ENCODE results near the gene MEOX1.

MEOX1 gene

GRCh38 chr17:43620581-43620980 lies 41.1 kb downstream of the MEOX1 start:
- H3K9me3 ChIP-seq (replicated peaks in 1 of 11): no peaks in the 10 kb centered on the region
- no peaks in the 10 kb centered on the region for H4K20me1 ChIP-seq
- TF ChIP-seq Cebpa-rat (IDR thresholded peaks at IDR 0.05): no peak
- H3K4me3 ChIP-seq: no peak overlapping the region
- H3K9ac ChIP-seq: no peak overlapping the region
- H3K4me2 ChIP-seq: no peak overlapping the region
- no peaks in the 10 kb centered on the region for H3K27me3 ChIP-seq
- H3K27ac ChIP-seq: no peak overlapping the region
- no peaks in the 10 kb centered on the region for H3K36me3 ChIP-seq
- H3K4me1 ChIP-seq: peaks cover 0 to 9% (median 5%) of the 10 kb centered on the region in 10 experiments; a peak in 8 of 20 replicates

GRCh38 chr17:43620147-43620546 lies 41.6 kb downstream of the MEOX1 start:
- H3K4me2 ChIP-seq: no peak overlapping the region
- no peak overlapping the region for H3K27ac ChIP-seq
- H3K36me3 ChIP-seq: no peaks in the 10 kb centered on the region
- TF ChIP-seq Cebpa-rat (IDR thresholded peaks at IDR 0.05): no peak
- peaks cover 0 to 12% (median 5%) of the 10 kb centered on the region in 10 experiments; a peak in 8 of 20 replicates for H3K4me1 ChIP-seq
- H4K20me1 ChIP-seq: no peaks in the 10 kb centered on the region
- no peak overlapping the region for H3K9ac ChIP-seq
- H3K4me3 ChIP-seq: no peak overlapping the region
- no peaks in the 10 kb centered on the region for H3K27me3 ChIP-seq
- H3K9me3 ChIP-seq (replicated peaks in 1 of 11): no peaks in the 10 kb centered on the region

GRCh38 chr17:43619705-43620104 lies 42.0 kb downstream of the MEOX1 start:
- Histone ChIP-seq H4K20me1 (no peaks in the 10 kb centered on the region), H3K36me3 (no peaks in the 10 kb centered on the region), H3K9me3 (replicated peaks in 1 of 11) (no peaks in the 10 kb centered on the region), H3K9ac (no peak overlapping the region), H3K4me3 (no peak overlapping the region), H3K4me1 (peaks cover 0 to 12% (median 5%) of the 10 kb centered on the region in 10 experiments; a peak in 5 of 20 replicates), H3K4me2 (no peak overlapping the region), H3K27ac (no peak overlapping the region), H3K27me3 (no peaks in the 10 kb centered on the region)
- no peak for TF ChIP-seq Cebpa-rat (IDR thresholded peaks at IDR 0.05)

GRCh38 chr17:43618276-43618675 lies 43.4 kb downstream of the MEOX1 start:
- no peak for TF ChIP-seq Cebpa-rat (IDR thresholded peaks at IDR 0.05)
- no peaks in the 10 kb centered on the region for H3K9me3 ChIP-seq (replicated peaks in 1 of 11)
- H3K4me2 ChIP-seq: no peak overlapping the region
- H3K4me3 ChIP-seq: no peak overlapping the region
- no peak overlapping the region for H3K9ac ChIP-seq
- no peak overlapping the region for H3K27ac ChIP-seq
- peaks cover 0 to 12% (median 5%) of the 10 kb centered on the region in 10 experiments; a peak in 5 of 20 replicates for H3K4me1 ChIP-seq
- H4K20me1 ChIP-seq: no peaks in the 10 kb centered on the region
- H3K36me3 ChIP-seq: no peaks in the 10 kb centered on the region
- no peaks in the 10 kb centered on the region for H3K27me3 ChIP-seq

- TF ChIP-seq Cebpa-rat (IDR thresholded peaks at IDR 0.05): no peak
- Histone ChIP-seq H3K27me3 (no peaks in the 10 kb centered on the region), H3K9me3 (replicated peaks in 1 of 11) (peaks cover 0 to 4% (median under 1%) of the 10 kb centered on the region in 11 experiments; a peak in 13 of 22 replicates), H3K9ac (no peak overlapping the region), H4K20me1 (no peaks in the 10 kb centered on the region), H3K27ac (no peak overlapping the region), H3K4me1 (peaks cover 0 to 12% (median 0%) of the 10 kb centered on the region in 10 experiments; a peak in 4 of 20 replicates), H3K4me2 (no peak overlapping the region), H3K36me3 (no peaks in the 10 kb centered on the region), H3K4me3 (no peak overlapping the region)
These were observed 44.9 kb downstream of the MEOX1 start for GRCh38 chr17:43616852-43617251.

- no peaks in the 10 kb centered on the region for H3K36me3 ChIP-seq
- H3K4me2 ChIP-seq: no peak overlapping the region
- TF ChIP-seq Cebpa-rat (IDR thresholded peaks at IDR 0.05): no peak
- H3K27ac ChIP-seq: no peak overlapping the region
- peaks cover 0 to 12% (median 0%) of the 10 kb centered on the region in 10 experiments; a peak in 2 of 20 replicates for H3K4me1 ChIP-seq
- H3K9me3 ChIP-seq (replicated peaks in 1 of 11): peaks cover 4 to 8% (median 5%) of the 10 kb centered on the region in 11 experiments; a peak in 17 of 22 replicates
- no peak overlapping the region for H3K4me3 ChIP-seq
- no peaks in the 10 kb centered on the region for H4K20me1 ChIP-seq
- no peaks in the 10 kb centered on the region for H3K27me3 ChIP-seq
- no peak overlapping the region for H3K9ac ChIP-seq
These were observed 45.3 kb downstream of the MEOX1 start for GRCh38 chr17:43616421-43616820.

GRCh38 chr17:43616029-43616351 lies 45.7 kb downstream of the MEOX1 start:
- no peaks in the 10 kb centered on the region for H4K20me1 ChIP-seq
- H3K27me3 ChIP-seq: no peaks in the 10 kb centered on the region
- peak overlapping the region in 3 of 11 experiments; percentile 20 to 29 (median 22); a peak in 2 of 22 replicates for H3K4me2 ChIP-seq
- H3K9me3 ChIP-seq (replicated peaks in 1 of 11): peaks cover 8 to 12% (median 9%) of the 10 kb centered on the region in 11 experiments; a peak in 19 of 22 replicates
- no peak overlapping the region for H3K4me3 ChIP-seq
- peaks cover 0 to 12% (median 0%) of the 10 kb centered on the region in 10 experiments; a peak in 2 of 20 replicates for H3K4me1 ChIP-seq
- H3K36me3 ChIP-seq: no peaks in the 10 kb centered on the region
- no peak overlapping the region for H3K9ac ChIP-seq
- no peak overlapping the region for H3K27ac ChIP-seq
- no peak for TF ChIP-seq Cebpa-rat (IDR thresholded peaks at IDR 0.05)

- Histone ChIP-seq H3K9me3 (replicated peaks in 1 of 11) (peaks cover 13 to 18% (median 14%) of the 10 kb centered on the region in 11 experiments; a peak in 21 of 22 replicates), H4K20me1 (no peaks in the 10 kb centered on the region), H3K4me3 (no peak overlapping the region), H3K36me3 (no peaks in the 10 kb centered on the region), H3K27ac (no peak overlapping the region), H3K4me1 (peaks cover 0 to 12% (median 0%) of the 10 kb centered on the region in 10 experiments; a peak in 2 of 20 replicates), H3K27me3 (no peaks in the 10 kb centered on the region), H3K9ac (no peak overlapping the region), H3K4me2 (peak overlapping the region in 3 of 11 experiments; percentile 20 to 29 (median 22); a peak in 2 of 22 replicates)
- no peak for TF ChIP-seq Cebpa-rat (IDR thresholded peaks at IDR 0.05)
These were observed 46.2 kb downstream of the MEOX1 start for GRCh38 chr17:43615330-43616028.

- Histone ChIP-seq H3K27me3 (no peaks in the 10 kb centered on the region), H3K4me2 (no peak overlapping the region), H3K4me3 (no peak overlapping the region), H3K9me3 (replicated peaks in 1 of 11) (peaks cover 20 to 27% (median 23%) of the 10 kb centered on the region in 11 experiments), H3K9ac (no peak overlapping the region), H3K36me3 (no peaks in the 10 kb centered on the region), H3K4me1 (peaks cover 0 to 17% (median 0%) of the 10 kb centered on the region in 10 experiments; a peak in 3 of 20 replicates), H3K27ac (no peak overlapping the region), H4K20me1 (no peaks in the 10 kb centered on the region)
- TF ChIP-seq Cebpa-rat (IDR thresholded peaks at IDR 0.05): no peak
These were observed 47.2 kb downstream of the MEOX1 start for GRCh38 chr17:43614561-43614960.

- TF ChIP-seq Cebpa-rat (IDR thresholded peaks at IDR 0.05): no peak
- Histone ChIP-seq H3K4me1 (peaks cover 0 to 17% (median 0%) of the 10 kb centered on the region in 10 experiments; a peak in 3 of 20 replicates), H3K36me3 (no peaks in the 10 kb centered on the region), H3K27ac (no peak overlapping the region), H3K9ac (no peak overlapping the region), H3K4me2 (no peak overlapping the region), H4K20me1 (no peaks in the 10 kb centered on the region), H3K9me3 (replicated peaks in 1 of 11) (peaks cover 20 to 33% (median 29%) of the 10 kb centered on the region in 11 experiments), H3K4me3 (no peak overlapping the region), H3K27me3 (no peaks in the 10 kb centered on the region)
These were observed 47.8 kb downstream of the MEOX1 start for GRCh38 chr17:43613917-43614316.
